NCI-H2171 (cell line): Measurements from ENCODE around the gene AHCYL1.
"Not testable (repeated sequence)": the region's sequence is repeated elsewhere in the genome, so short reads cannot be mapped to it uniquely, and the experiment has no call there.

Source experiments
- DNase-seq: peaks from one replicate; lab custom pipeline; 2025; lab: John Stamatoyannopoulos, UW

The AHCYL1 gene

GRCh38 chr1:109984456-109985246 lies at the start of gene AHCYL1:
TSS of gene AHCYL1 (plus strand) at chr1:109984765. CDS start at chr1:109985053, 288 bp downstream.
- DNase-seq, result peak; percentile 99

DNA sequence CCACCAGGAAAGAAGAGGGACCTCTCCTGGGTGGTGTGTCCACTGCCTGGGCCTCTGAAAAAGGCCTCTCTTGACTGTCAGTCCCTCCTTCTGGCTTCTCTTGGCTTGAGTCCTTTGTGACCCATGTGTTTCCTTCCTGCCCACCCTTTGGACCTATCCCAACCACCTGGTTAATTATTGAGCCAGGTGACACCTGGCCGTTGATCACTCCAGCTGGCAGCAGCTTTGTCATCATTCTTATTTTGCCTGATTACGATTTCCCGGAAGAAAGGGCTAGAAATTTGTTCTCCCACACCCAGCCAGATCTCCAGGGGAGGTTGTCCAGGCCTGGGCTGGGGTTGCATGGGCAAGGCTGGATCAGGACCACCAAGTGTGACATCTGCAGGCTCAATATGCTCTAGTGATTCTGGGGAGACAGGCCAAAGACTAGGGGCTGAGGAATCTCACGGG lies 49.1 kb upstream of the AHCYL1 start:
- no peak for DNase-seq

DNA sequence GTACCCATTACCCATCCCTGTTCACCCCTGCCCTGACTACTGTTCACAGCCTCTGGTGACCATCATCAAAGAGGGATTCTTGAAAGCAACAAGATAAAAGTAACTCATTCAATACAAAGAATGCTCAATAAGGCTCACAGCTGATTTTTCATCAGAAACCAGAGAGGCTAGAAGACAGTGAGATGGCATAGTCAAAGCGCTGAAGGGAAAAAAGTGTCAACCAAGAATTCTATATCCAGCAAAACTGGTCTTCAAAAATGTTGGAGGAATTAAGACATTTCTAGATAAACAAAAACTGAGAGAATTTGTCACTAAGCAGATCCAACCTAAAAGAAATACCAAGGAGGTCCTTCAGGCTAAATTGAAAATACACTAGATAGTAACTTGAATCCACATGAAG lies 46.8 kb upstream of the AHCYL1 start:
- no peak for DNase-seq

DNA sequence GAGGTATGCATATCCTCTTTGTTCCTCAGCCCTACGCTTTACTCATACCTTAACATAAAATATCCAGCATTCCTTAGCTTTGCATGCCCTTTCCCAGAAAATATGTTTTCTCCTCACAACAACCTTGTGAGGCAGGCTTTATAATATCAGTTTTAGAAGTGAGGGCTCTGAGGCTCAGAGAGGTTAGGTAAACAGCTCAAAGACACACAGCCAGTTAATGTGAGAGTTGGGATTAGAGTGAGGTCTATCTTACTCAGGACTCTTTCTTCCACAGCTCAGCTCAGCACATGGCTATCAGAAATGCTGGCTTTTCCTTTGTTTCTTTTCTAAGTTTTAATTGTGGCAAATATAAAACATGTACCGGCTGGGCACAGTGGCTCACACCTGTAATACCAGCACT lies 46.0 kb upstream of the AHCYL1 start:
- no peak for DNase-seq

DNA sequence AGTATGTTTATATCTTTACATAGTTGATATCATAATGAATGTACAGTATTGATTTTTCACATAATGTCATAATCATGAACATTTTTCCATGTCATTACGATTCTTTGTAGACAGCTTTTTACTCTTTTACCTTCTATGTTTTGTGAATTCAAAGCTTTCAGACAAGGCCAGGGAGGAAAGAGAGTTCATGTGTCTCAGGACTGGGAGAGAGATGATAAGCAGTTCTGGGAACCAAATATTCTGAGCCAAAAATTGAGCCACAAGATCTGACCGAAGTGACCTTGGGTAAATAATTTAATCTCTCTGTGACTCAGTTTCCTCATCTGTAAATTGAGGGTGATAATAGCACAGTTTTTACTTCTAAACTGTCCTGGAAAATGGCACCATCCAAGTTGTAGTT lies 42.1 kb upstream of the AHCYL1 start:
- no peak for DNase-seq

GRCh38 chr1:109944541-109944940 lies 40.0 kb upstream of the AHCYL1 start:
- no peak for DNase-seq

- no peak for DNase-seq
These were observed 38.1 kb upstream of the AHCYL1 start for GRCh38 chr1:109946511-109946910.

- DNase-seq, result no peak
These were observed 36.8 kb upstream of the AHCYL1 start for GRCh38 chr1:109947582-109948284.

DNA sequence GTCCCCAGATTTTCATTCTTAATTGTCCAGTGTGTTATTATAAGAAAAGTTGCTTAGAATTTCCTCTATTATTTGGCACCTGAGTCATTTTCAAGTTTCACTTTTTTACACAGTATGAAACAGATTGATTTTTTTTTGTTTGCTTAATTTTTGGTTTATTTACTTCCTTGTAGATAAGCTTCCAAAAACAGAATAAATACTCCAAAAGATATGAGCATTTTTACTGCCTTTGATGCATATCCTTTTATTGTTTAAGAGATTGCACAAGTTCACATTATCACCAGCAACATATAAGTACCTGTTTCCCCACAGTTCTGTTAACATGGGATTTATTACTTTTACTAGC lies 36.3 kb upstream of the AHCYL1 start:
- no peak for DNase-seq

- DNase-seq, result no peak
These were observed 34.5 kb upstream of the AHCYL1 start for GRCh38 chr1:109950038-109950437.

DNA sequence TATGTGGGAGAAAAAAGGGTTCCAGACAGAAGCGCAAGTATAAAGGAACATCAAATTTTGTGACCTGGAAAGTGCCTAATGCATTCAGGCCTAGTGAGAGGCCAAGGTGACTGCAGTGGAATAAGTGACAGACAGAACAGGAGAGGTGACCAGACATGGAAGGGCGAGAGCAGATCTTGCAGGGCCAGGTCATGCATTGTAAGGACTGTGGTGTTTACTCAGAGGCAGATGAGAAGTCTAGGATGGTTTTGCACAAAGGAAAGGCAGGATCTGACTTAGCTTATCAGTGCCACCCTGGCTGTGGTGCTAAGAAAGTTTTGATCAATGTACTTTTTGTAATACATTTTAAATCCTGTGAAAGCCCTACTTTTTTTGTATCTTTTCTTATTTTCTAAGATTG lies 34.1 kb upstream of the AHCYL1 start:
- DNase-seq, result no peak

DNA sequence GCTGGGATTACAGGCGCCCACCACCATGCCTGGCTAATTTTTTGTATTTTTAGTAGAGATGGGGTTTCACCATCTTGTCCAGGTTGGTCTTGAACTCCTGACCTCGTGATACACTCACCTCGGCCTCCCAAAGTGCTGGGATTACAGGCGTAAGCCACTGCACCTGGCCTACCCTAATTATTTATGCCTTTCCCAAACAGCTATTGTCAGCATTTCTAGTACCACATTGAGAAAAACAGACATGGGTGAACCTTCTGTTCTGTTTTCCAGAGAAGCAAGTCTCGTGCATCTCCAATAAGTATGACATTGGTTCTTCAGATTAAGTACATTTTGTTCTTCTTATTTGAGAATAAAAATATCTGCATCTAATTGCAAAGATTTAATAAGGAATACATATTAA lies 33.1 kb upstream of the AHCYL1 start:
- not testable (repeated sequence) for DNase-seq

DNA sequence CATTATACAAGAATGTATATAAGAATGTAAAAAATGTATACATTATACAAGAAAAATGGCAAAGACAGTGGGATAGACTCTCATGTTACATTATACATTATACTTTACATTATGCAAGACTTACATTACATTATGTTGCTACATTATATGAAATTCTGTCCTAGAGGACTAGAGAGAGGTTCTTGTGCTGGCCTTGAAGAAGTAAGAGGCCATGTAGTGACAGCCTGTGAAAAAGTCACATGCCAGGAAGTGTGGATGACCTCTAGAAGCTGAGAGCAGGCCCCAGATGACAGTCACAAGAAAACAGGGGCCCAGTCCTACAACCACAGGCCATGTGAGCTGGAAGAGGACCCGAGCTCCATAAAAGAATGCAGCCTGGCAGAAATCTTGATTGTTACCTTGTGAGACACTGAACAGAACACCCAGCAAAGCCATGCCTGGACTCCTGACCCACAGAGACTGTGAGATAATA lies 30.5 kb upstream of the AHCYL1 start:
- DNase-seq, result no peak

GRCh38 chr1:109959632-109959973 lies 25.0 kb upstream of the AHCYL1 start:
- DNase-seq, result no peak

GRCh38 chr1:109959974-109960744 lies 24.4 kb upstream of the AHCYL1 start:
- no peak for DNase-seq

- no peak for DNase-seq
These were observed 23.8 kb upstream of the AHCYL1 start for GRCh38 chr1:109960745-109961094.

DNA sequence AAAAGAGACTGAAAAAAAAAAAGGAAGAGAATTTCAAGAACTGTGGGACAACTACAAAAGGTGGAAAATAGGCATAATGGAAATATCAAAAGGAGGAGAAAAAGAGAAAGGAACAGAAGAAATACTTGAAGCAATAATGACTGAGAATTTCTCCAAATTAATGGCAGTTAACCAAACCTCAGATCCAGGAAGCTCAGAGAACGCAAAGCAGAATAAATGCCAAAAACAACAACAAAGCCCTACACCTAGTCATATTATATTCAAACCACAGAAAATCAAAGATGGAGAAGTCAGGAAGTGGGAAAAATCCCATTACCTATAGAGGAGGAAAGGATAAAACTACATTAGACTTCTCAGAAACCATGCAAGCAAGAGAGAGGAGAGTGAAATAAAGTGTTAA lies 20.7 kb upstream of the AHCYL1 start:
- no peak for DNase-seq

- DNase-seq, result no peak
These were observed 15.3 kb upstream of the AHCYL1 start for GRCh38 chr1:109969146-109969829.

DNA sequence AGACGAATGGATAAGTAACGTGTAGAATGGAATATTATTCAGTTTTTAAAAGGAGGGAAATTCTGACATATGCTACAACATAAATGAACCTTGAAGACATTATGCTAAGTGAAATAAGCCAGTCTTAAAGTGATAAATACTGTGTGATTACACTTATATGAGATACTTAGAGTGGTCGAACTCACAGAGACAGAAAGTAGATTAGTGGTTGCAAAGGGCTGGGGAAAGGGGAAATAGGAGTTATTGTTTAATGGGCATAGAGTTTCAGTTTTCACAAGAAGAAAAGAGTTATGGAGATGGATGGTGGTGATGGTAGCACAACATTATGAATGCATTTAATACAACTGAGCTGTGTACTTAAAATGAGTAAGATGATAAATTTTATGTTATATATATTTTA lies 14.7 kb upstream of the AHCYL1 start:
- no peak for DNase-seq

GRCh38 chr1:109971559-109971958 lies 13.0 kb upstream of the AHCYL1 start:
- DNase-seq, result no peak

- no peak for DNase-seq
These were observed 10.4 kb upstream of the AHCYL1 start for GRCh38 chr1:109974191-109974590.

DNA sequence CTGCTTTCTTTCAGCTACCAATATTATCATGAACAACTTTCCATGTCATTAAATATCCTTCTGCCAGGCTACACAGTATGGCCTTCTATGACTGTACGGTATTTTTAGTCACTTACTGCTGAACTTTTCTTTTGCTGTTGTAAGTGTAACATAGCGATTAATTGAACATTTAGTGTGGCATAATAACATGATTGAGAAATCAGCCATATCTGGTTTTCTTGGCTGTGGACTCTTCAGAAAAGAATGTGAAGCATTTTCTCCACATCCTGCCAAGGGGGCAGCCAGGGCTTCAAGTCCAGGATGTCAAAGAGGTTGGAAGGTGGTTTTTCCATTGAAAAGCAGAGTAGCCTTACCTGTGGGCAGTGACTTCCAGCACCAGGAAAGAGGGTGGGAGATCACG lies 8.8 kb upstream of the AHCYL1 start:
- DNase-seq, result no peak
